ENCODE results near the gene CHMP3. TPM values are rescaled to one million over a fixed set of nuclear protein-coding genes. Genes with fewer than 3 reads are reported as not detected.

Gene CHMP3
- total RNA-seq, 2 donors from 2014 or later = 20.5 to 29.3 TPM

DNA sequence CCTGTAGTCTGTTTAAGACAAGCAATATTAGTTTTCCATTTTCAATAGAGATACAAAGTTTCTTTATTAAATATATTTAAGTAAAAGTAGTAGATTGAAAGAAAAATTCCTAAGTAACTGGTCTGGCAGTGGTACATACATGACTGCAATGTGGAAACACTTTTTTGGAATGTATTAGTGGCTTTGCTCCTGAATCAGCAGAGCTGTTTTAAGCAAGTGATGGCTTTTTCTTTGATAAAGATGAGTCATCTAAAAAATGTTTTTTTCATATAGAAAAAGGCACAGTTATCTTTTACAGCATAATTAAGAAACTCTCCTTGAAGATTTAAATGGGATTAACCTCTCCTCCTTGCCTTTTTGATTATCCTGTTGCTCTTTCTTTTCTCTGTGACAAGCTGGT, 87.2 kb downstream of the CHMP3 start:
- Mint-ChIP-seq H3K27ac (no peak overlapping the region), H3K4me3 (no peak overlapping the region), H3K9me3 (no peaks in the 10 kb centered on the region), H3K27me3 (ENCODE audit: insufficient read depth) (no peaks in the 10 kb centered on the region), H3K4me1 (peaks cover 3% of the 10 kb centered on the region), H3K36me3 (ENCODE audit: low read depth) (peaks cover 64% of the 10 kb centered on the region)
- no peaks in the 10 kb centered on the region for H3K4me1 ChIP-seq (ENCODE audit: control insufficient read depth, insufficient read depth, low read length)
- DNase-seq = no peak
- no peak overlapping the region for H3K27ac ChIP-seq (ENCODE audit: low read depth, low read length)
- H3K36me3 ChIP-seq (ENCODE audit: control insufficient read depth, insufficient read depth, low read length) = peaks cover 87% of the 10 kb centered on the region
- TF ChIP-seq, protein P1, sequence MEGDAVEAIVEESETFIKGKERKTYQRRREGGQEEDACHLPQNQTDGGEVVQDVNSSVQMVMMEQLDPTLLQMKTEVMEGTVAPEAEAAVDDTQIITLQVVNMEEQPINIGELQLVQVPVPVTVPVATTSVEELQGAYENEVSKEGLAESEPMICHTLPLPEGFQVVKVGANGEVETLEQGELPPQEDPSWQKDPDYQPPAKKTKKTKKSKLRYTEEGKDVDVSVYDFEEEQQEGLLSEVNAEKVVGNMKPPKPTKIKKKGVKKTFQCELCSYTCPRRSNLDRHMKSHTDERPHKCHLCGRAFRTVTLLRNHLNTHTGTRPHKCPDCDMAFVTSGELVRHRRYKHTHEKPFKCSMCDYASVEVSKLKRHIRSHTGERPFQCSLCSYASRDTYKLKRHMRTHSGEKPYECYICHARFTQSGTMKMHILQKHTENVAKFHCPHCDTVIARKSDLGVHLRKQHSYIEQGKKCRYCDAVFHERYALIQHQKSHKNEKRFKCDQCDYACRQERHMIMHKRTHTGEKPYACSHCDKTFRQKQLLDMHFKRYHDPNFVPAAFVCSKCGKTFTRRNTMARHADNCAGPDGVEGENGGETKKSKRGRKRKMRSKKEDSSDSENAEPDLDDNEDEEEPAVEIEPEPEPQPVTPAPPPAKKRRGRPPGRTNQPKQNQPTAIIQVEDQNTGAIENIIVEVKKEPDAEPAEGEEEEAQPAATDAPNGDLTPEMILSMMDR (conservative IDR thresholded peaks at IDR 0.05) = no peak
- no peaks in the 10 kb centered on the region for H3K27me3 ChIP-seq (ENCODE audit: control insufficient read depth, insufficient read depth, low read length, poor library complexity, severe bottlenecking)
- H3K9ac ChIP-seq (ENCODE audit: extremely low read depth, low read length, poor library complexity, severe bottlenecking) = no peak overlapping the region
- H3K9me3 ChIP-seq (ENCODE audit: control insufficient read depth, low read length) = no peaks in the 10 kb centered on the region
- no peak overlapping the region for H3K4me3 ChIP-seq (ENCODE audit: low read length)

DNA sequence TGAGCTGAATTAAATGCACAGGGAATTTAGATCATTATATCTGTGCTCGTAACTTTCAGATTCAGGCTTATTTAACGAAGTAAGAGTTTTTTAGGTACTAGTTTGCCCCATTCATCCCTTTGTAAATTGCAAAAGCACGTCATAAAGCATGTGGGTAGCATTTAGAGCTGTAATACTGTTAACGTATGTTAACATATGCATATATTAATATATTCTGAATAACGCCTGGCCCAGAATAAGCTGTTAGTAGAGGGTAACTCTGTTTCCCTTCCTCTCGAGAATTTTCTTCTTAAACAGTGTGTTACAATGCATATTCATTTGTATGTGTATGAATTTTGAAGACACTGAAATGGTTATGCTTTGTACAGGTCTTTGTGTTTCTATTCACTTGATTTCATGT, 91.6 kb downstream of the CHMP3 start:
- Mint-ChIP-seq H3K4me1 (peaks cover 5% of the 10 kb centered on the region), H3K4me3 (no peak overlapping the region), H3K27ac (no peak overlapping the region), H3K36me3 (ENCODE audit: low read depth) (peaks cover 62% of the 10 kb centered on the region), H3K9me3 (no peaks in the 10 kb centered on the region), H3K27me3 (ENCODE audit: insufficient read depth) (no peaks in the 10 kb centered on the region)
- H3K4me1 ChIP-seq (ENCODE audit: control insufficient read depth, insufficient read depth, low read length) = no peaks in the 10 kb centered on the region
- no peaks in the 10 kb centered on the region for H3K9me3 ChIP-seq (ENCODE audit: control insufficient read depth, low read length)
- no peak overlapping the region for H3K9ac ChIP-seq (ENCODE audit: extremely low read depth, low read length, poor library complexity, severe bottlenecking)
- no peak for DNase-seq
- H3K4me3 ChIP-seq (ENCODE audit: low read length) = no peak overlapping the region
- peaks cover 85% of the 10 kb centered on the region for H3K36me3 ChIP-seq (ENCODE audit: control insufficient read depth, insufficient read depth, low read length)
- H3K27me3 ChIP-seq (ENCODE audit: control insufficient read depth, insufficient read depth, low read length, poor library complexity, severe bottlenecking) = no peaks in the 10 kb centered on the region
- TF ChIP-seq, protein P1 (conservative IDR thresholded peaks at IDR 0.05) = no peak
- no peak overlapping the region for H3K27ac ChIP-seq (ENCODE audit: low read depth, low read length)
- 97 to 100% methylated on average over 2 to 6 of the region's 6 CpGs for WGBS, 2 experiments (ENCODE audit: insufficient coverage in 1 of 2, insufficient read length in 1 of 2)

DNA sequence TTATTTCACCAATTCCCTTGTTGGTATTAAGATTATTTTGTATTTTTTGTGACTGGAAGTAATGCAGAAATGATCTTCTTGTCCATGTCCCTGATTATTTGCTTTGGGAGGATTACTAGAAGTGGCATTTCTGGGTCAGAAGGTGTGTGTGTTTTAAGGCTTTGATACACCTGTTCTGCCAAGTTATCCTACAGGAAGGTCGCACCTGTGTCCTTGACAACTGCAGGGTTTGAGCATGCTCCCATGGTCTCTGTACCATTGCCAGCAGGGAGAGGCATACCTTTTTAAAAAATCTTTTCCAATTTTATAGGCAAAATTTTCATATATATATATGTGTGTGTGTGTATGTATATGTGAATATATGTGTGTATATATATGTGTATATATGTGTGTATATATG, 92.4 kb downstream of the CHMP3 start:
- peaks cover 5% of the 10 kb centered on the region for H3K4me1 Mint-ChIP-seq
- H3K9me3 ChIP-seq (ENCODE audit: control insufficient read depth, low read length) = no peaks in the 10 kb centered on the region
- WGBS, 2 experiments (ENCODE audit: insufficient coverage in 1 of 2, insufficient read length in 1 of 2) = 87% methylated on average over 1 of the region's 1 CpG; no CpG with 5 or more reads in 1 of the 2 experiments
- H3K4me3 ChIP-seq (ENCODE audit: low read length) = no peak overlapping the region
- no peak overlapping the region for H3K27ac ChIP-seq (ENCODE audit: low read depth, low read length)
- TF ChIP-seq, protein P1 (conservative IDR thresholded peaks at IDR 0.05) = no peak
- H3K27me3 Mint-ChIP-seq (ENCODE audit: insufficient read depth) = no peaks in the 10 kb centered on the region
- H3K36me3 Mint-ChIP-seq (ENCODE audit: low read depth) = peaks cover 63% of the 10 kb centered on the region
- no peaks in the 10 kb centered on the region for H3K27me3 ChIP-seq (ENCODE audit: control insufficient read depth, insufficient read depth, low read length, poor library complexity, severe bottlenecking)
- no peak overlapping the region for H3K9ac ChIP-seq (ENCODE audit: extremely low read depth, low read length, poor library complexity, severe bottlenecking)
- no peaks in the 10 kb centered on the region for H3K9me3 Mint-ChIP-seq
- H3K36me3 ChIP-seq (ENCODE audit: control insufficient read depth, insufficient read depth, low read length) = peaks cover 87% of the 10 kb centered on the region
- H3K4me1 ChIP-seq (ENCODE audit: control insufficient read depth, insufficient read depth, low read length) = no peaks in the 10 kb centered on the region
- H3K27ac Mint-ChIP-seq = no peak overlapping the region
- no peak overlapping the region for H3K4me3 Mint-ChIP-seq
- no peak for DNase-seq

All from endodermal cell (in vitro differentiated cells).